Lung (tissue), 16 donors: Measurements from ENCODE around the gene SCD. TPM values are rescaled to one million over a fixed set of nuclear protein-coding genes. Genes with fewer than 3 reads are reported as not detected.
"Not testable (repeated sequence)": the region's sequence is repeated elsewhere in the genome, so short reads cannot be mapped to it uniquely, and the experiment has no call there.

ENCODE experiments used
- ATAC-seq: fragments of 200-7000 bp; cut with Tn5 transposase; one replicate; pipeline ENCODE4 v1.9.1; 2020; ENCODE audit warnings: moderate number of reproducible peaks; ENCODE audit not compliant: insufficient read depth, low FRiP score
- DNase-seq, 3 donors: peaks; one replicate each; pipeline ENCODE4 v3.0.0-alpha.2; 2013 to 2017
- H3K27ac ChIP-seq, 2 donors: one replicate each; pipeline ENCODE4 v1.5.1; 2013; ENCODE audit warnings: mild to moderate bottlenecking in 2 of 2, moderate library complexity in 2 of 2, control low read depth in 1 of 2, inconsistent platforms in 1 of 2, low read depth in 1 of 2, low read length in 1 of 2
- H3K27me3 ChIP-seq, 3 donors: one replicate each; pipeline ENCODE4 v1.5.1; 2013; ENCODE audit warnings: low read length in 2 of 3; ENCODE audit not compliant: control insufficient read depth in 3 of 3, insufficient read depth in 3 of 3
- H3K36me3 ChIP-seq, 4 donors: one replicate each; pipeline ENCODE4 v1.5.1; 2013; ENCODE audit warnings: low read length in 4 of 4, mild to moderate bottlenecking in 1 of 4, moderate library complexity in 1 of 4; ENCODE audit not compliant: control insufficient read depth in 4 of 4, insufficient read depth in 4 of 4
- H3K4me1 ChIP-seq, 5 donors: one replicate each; pipeline ENCODE4 v1.5.1; 2013; ENCODE audit warnings: low read length in 5 of 5, mild to moderate bottlenecking in 2 of 5, moderate library complexity in 1 of 5; ENCODE audit not compliant: control insufficient read depth in 5 of 5, insufficient read depth in 5 of 5
- H3K4me3 ChIP-seq: one replicate; pipeline ENCODE4 v1.5.1; 2013; ENCODE audit warnings: mild to moderate bottlenecking, control low read depth, moderate library complexity
- H3K9ac ChIP-seq, 2 donors: one replicate each; pipeline ENCODE4 v1.5.1; 2013; ENCODE audit warnings: low read length in 2 of 2, control low read depth in 1 of 2; ENCODE audit not compliant: insufficient read depth in 1 of 2
- H3K9me3 ChIP-seq, 4 donors: one replicate each; pipeline ENCODE4 v1.5.1; 2013; ENCODE audit warnings: low read length in 3 of 4, mild to moderate bottlenecking in 1 of 4, moderate library complexity in 1 of 4; ENCODE audit not compliant: control insufficient read depth in 4 of 4, insufficient read depth in 3 of 4
- WGBS, 2 donors: extraction: QIAGEN DNeasy Blood & Tissue Kit; methylation state at CpG; one replicate each; pipeline ENCODE4 v1.1.7; 2013; 5-methylcytosine and 5-hydroxymethylcytosine counted together
- long read RNA-seq, 5 donors: transcript quantifications; one replicate each; lab custom pipeline, GENCODE V29; 2026
- polyA plus RNA-seq, 2 donors: library from polyadenylated mRNA; stranded (reverse); fragments of 200-250 nt; gene quantifications; one replicate each; pipeline ENCODE4 v1.2.1, GENCODE V29; 2013
- total RNA-seq, 2 donors: library from RNA; depleted of rRNA in 1 of 2; stranded (reverse); fragments of >200 nt in 1 of 2; gene quantifications; one replicate each; pipeline ENCODE4 v1.2.1, GENCODE V29; 2014 to 2021
- TF ChIP-seq, protein P1 (sequence below): IDR thresholded peaks from 2 replicates; pipeline ENCODE4 v1.5.1; 2012; ENCODE audit warnings: mild to moderate bottlenecking; ENCODE audit errors: control extremely low read depth, extremely low read depth
- donor health status: control.
- donor health status: control.
- donor health status: Bipolar disorder and iron deficiency.
- donor health status: healthy.
- donor health status: DM: yes; HTN: yes; CAD: no.

The SCD gene
- 100 to 1,000 TPM; 334 to 383 TPM for total RNA-seq
- polyA plus RNA-seq, result 100 to 1,000 TPM; 136 to 144 TPM
- long read RNA-seq, donor 1, full-length matches to known transcripts, result 2 of 2 reads
- long read RNA-seq, donor 1, partial matches to known transcripts, result 0 of 2 reads
- long read RNA-seq, donor 1, other reads (novel, unspliced or antisense), result 0 of 2 reads
- long read RNA-seq, donor 2, full-length matches to known transcripts, result 2 of 2 reads
- long read RNA-seq, donor 2, partial matches to known transcripts, result 0 of 2 reads
- long read RNA-seq, donor 2, other reads (novel, unspliced or antisense), result 0 of 2 reads
- long read RNA-seq, donor 3, full-length matches to known transcripts, result 4 of 4 reads
- long read RNA-seq, donor 3, partial matches to known transcripts, result 0 of 4 reads
- long read RNA-seq, donor 3, other reads (novel, unspliced or antisense), result 0 of 4 reads
- long read RNA-seq, donor 4, full-length matches to known transcripts, result 1 of 1 reads
- long read RNA-seq, donor 4, partial matches to known transcripts, result 0 of 1 reads
- long read RNA-seq, donor 4, other reads (novel, unspliced or antisense), result 0 of 1 reads
- long read RNA-seq, donor 5, full-length matches to known transcripts, result 6 of 6 reads
- long read RNA-seq, donor 5, partial matches to known transcripts, result 0 of 6 reads
- long read RNA-seq, donor 5, other reads (novel, unspliced or antisense), result 0 of 6 reads

DNA sequence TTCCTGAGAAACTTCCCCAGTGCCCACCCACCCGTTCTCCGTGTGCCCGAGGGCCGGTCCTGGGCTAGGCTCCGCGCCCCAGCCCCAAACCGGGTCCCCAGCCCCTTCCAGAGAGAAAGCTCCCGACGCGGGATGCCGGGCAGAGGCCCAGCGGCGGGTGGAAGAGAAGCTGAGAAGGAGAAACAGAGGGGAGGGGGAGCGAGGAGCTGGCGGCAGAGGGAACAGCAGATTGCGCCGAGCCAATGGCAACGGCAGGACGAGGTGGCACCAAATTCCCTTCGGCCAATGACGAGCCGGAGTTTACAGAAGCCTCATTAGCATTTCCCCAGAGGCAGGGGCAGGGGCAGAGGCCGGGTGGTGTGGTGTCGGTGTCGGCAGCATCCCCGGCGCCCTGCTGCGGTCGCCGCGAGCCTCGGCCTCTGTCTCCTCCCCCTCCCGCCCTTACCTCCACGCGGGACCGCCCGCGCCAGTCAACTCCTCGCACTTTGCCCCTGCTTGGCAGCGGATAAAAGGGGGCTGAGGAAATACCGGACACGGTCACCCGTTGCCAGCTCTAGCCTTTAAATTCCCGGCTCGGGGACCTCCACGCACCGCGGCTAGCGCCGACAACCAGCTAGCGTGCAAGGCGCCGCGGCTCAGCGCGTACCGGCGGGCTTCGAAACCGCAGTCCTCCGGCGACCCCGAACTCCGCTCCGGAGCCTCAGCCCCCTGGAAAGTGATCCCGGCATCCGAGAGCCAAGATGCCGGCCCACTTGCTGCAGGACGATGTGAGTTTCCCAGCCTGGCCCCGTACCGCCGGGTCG lies at the start of gene SCD:
TSS of gene SCD (plus strand) at position 469 of the 803 bp plus-strand sequence. CDS start at position 741, 272 bp downstream.
- H3K4me3 ChIP-seq, result peak within 1 kb of the TSS; percentile 74
- DNase-seq (peak; percentile 86 to 92 (median 86)), ATAC-seq (peak; percentile 85)
- no peaks in the 10 kb centered on the region for H3K9me3 ChIP-seq
- H3K27me3 ChIP-seq, result peaks cover 0 to 22% (median 21%) of the 10 kb centered on the region in 3 donors
- TF ChIP-seq, protein P1, sequence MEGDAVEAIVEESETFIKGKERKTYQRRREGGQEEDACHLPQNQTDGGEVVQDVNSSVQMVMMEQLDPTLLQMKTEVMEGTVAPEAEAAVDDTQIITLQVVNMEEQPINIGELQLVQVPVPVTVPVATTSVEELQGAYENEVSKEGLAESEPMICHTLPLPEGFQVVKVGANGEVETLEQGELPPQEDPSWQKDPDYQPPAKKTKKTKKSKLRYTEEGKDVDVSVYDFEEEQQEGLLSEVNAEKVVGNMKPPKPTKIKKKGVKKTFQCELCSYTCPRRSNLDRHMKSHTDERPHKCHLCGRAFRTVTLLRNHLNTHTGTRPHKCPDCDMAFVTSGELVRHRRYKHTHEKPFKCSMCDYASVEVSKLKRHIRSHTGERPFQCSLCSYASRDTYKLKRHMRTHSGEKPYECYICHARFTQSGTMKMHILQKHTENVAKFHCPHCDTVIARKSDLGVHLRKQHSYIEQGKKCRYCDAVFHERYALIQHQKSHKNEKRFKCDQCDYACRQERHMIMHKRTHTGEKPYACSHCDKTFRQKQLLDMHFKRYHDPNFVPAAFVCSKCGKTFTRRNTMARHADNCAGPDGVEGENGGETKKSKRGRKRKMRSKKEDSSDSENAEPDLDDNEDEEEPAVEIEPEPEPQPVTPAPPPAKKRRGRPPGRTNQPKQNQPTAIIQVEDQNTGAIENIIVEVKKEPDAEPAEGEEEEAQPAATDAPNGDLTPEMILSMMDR, result no peak
- peak within 1 kb of the TSS in 1 of 2 donors; percentile 47 for H3K9ac ChIP-seq
- 0% methylated on average over 64 to 73 of the region's 73 CpGs for WGBS, 2 donors
- H3K36me3 ChIP-seq, result peaks cover 0 to 5% (median 2%) of the 10 kb centered on the region in 4 donors
- H3K4me1 ChIP-seq, result peaks cover 0 to 14% (median 0%) of the 10 kb centered on the region in 5 donors
- H3K27ac ChIP-seq, result peak within 1 kb of the TSS in 1 of 2 donors; percentile 54

DNA sequence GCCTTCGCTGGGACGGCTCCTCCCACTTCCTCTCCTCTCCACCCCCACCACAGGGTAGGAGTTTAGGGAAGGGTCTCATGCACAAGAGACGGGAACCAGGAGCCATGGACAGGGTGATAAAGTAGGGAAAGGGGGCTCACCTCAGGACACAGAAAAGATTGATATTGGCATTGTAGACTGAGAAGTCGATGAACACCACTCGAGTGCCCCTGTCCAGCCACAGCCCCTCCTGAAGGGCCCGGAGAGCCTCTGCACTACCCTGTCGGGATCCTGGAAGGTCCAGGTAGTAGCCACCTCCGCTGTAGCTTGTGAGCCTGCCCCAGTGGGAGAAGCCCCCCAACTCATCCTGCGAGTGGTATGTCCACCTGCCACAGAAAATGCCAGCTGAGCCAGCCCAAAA lies 49.8 kb upstream of the SCD start:
- no peak overlapping the region for H3K4me3 ChIP-seq
- peaks cover 0 to 9% (median 8%) of the 10 kb centered on the region in 3 donors for H3K27me3 ChIP-seq
- H3K9me3 ChIP-seq, result peaks cover 0 to 2% (median 1%) of the 10 kb centered on the region in 4 donors
- no peak overlapping the region for H3K9ac ChIP-seq
- DNase-seq, result no peak
- no peaks in the 10 kb centered on the region for H3K36me3 ChIP-seq
- no peak for ATAC-seq
- 70 to 71% methylated on average over 9 of the region's 9 CpGs for WGBS, 2 donors
- TF ChIP-seq, protein P1, result no peak
- H3K4me1 ChIP-seq, result no peaks in the 10 kb centered on the region
- no peak overlapping the region for H3K27ac ChIP-seq

DNA sequence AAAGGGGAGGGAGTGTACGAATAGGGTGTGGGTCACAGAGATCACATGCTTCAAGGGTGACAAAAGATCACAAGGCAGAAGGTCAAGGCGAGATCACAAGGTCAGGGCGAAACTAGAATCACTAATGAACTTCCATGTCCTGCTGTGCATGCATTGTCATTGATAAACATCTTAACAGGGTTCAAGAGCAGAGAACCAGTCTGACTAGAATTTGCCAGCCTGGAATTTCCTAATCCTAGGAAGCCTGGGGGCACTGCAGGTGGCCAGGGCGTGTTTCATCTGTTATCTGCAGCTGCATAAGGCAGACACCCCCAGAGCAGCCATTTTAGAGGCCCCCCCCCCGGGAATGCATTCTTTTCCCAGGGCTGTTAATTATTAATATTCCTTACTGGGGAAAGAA lies 45.9 kb upstream of the SCD start:
- H3K4me1 ChIP-seq, H3K9me3 ChIP-seq, H3K4me3 ChIP-seq, H3K27ac ChIP-seq, ATAC-seq, DNase-seq, H3K36me3 ChIP-seq, H3K9ac ChIP-seq: not testable (repeated sequence)
- H3K27me3 ChIP-seq, result peaks cover 0 to 13% (median 6%) of the 10 kb centered on the region in 3 donors
- 58 to 76% methylated on average over 5 of the region's 5 CpGs for WGBS, 2 donors
